Natural killer cell treated with Interleukin-12 subunit alpha and Interleukin-12 subunit beta and Interleukin-15 and Interleukin-18, amount 100 ng/mL, for 72 hours (primary cell): ENCODE measurements around the gene CRABP2. TPM values are rescaled to one million over a fixed set of nuclear protein-coding genes. Genes with fewer than 3 reads are reported as not detected.

Experiments used
- ATAC-seq, 2 donors: fragments of 150-1000 bp; cut with Tn5 transposase in 1 of 2; sonication (Bioruptor Pico), chemical (Tn5 transposase) in 1 of 2; 2 replicates each; pipeline ENCODE4 v1.10.0; 2021
- DNase-seq: peaks from one replicate; pipeline ENCODE4 v3.0.0; 2022; ENCODE audit warnings: low spot score
- H3K27ac Mint-ChIP-seq, 2 donors: 1 replicate in 1 of 2; 2 replicates in 1 of 2; pipeline ENCODE4 v1.8.0; 2022; ENCODE audit warnings: mixed read lengths in 2 of 2, mild to moderate bottlenecking in 1 of 2, moderate library complexity in 1 of 2
- H3K27me3 Mint-ChIP-seq, 2 donors: 1 replicate in 1 of 2; 2 replicates in 1 of 2; pipeline ENCODE4 v1.8.0; 2022; ENCODE audit warnings: mixed read lengths in 2 of 2
- H3K36me3 Mint-ChIP-seq: one replicate; pipeline ENCODE4 v1.8.0; 2022; ENCODE audit warnings: mixed read lengths
- H3K4me1 Mint-ChIP-seq, 2 donors: 1 replicate in 1 of 2; 2 replicates in 1 of 2; pipeline ENCODE4 v1.8.0; 2022; ENCODE audit warnings: low read depth in 2 of 2, mixed read lengths in 2 of 2, mild to moderate bottlenecking in 1 of 2
- H3K4me3 Mint-ChIP-seq: one replicate; pipeline ENCODE4 v1.8.0; 2022; ENCODE audit warnings: mixed read lengths
- H3K9me3 Mint-ChIP-seq: 2 replicates; pipeline ENCODE4 v1.8.0; 2022; ENCODE audit warnings: mixed read lengths
- total RNA-seq, 2 donors: library from RNA; stranded (reverse); gene quantifications; one replicate each; pipeline ENCODE4 v1.2.3, GENCODE V29; 2022

CRABP2 gene
- total RNA-seq, 2 donors from 2014 or later = 2.4 to 4.6 TPM

GRCh38 chr1:156709031-156709430 is 3.6 kb upstream of the CRABP2 start:
- H3K27me3 Mint-ChIP-seq = peaks cover 7% of the 10 kb centered on the region in 2 donors
- H3K9me3 Mint-ChIP-seq = no peaks in the 10 kb centered on the region
- H3K4me1 Mint-ChIP-seq = peaks cover 0 to 20% of the 10 kb centered on the region in 2 donors
- H3K4me3 Mint-ChIP-seq = no peak overlapping the region
- no peak for ATAC-seq
- H3K27ac Mint-ChIP-seq = no peak overlapping the region
- no peak for DNase-seq
- no peaks in the 10 kb centered on the region for H3K36me3 Mint-ChIP-seq

GRCh38 chr1:156708218-156708661 is 2.9 kb upstream of the CRABP2 start:
- Mint-ChIP-seq H3K4me3 (no peak overlapping the region), H3K9me3 (no peaks in the 10 kb centered on the region), H3K27me3 (peaks cover 7 to 13% of the 10 kb centered on the region in 2 donors), H3K36me3 (no peaks in the 10 kb centered on the region), H3K4me1 (peaks cover 0 to 22% of the 10 kb centered on the region in 2 donors), H3K27ac (no peak overlapping the region)
- DNase-seq = no peak
- no peak for ATAC-seq

- no peaks in the 10 kb centered on the region for H3K9me3 Mint-ChIP-seq
- H3K4me3 Mint-ChIP-seq = no peak overlapping the region
- peaks cover 0 to 22% of the 10 kb centered on the region in 2 donors for H3K4me1 Mint-ChIP-seq
- DNase-seq (no peak), ATAC-seq (no peak)
- no peaks in the 10 kb centered on the region for H3K36me3 Mint-ChIP-seq
- peaks cover 10 to 19% of the 10 kb centered on the region in 2 donors for H3K27me3 Mint-ChIP-seq
- H3K27ac Mint-ChIP-seq = no peak overlapping the region
These were observed 2.2 kb upstream of the CRABP2 start for GRCh38 chr1:156707417-156708217.

- H3K9me3 Mint-ChIP-seq = no peaks in the 10 kb centered on the region
- DNase-seq (no peak), ATAC-seq (peak in 1 of 2 donors; percentile 16)
- H3K27ac Mint-ChIP-seq = no peak overlapping the region
- peak overlapping the region; percentile 55 for H3K4me3 Mint-ChIP-seq
- peaks cover 10 to 20% of the 10 kb centered on the region in 2 donors for H3K27me3 Mint-ChIP-seq
- H3K36me3 Mint-ChIP-seq = no peaks in the 10 kb centered on the region
- peaks cover 0 to 22% of the 10 kb centered on the region in 2 donors for H3K4me1 Mint-ChIP-seq
These were observed 1.5 kb upstream of the CRABP2 start for GRCh38 chr1:156706657-156707416.

GRCh38 chr1:156705918-156706656 is 704 bp upstream of the CRABP2 start:
- H3K36me3 Mint-ChIP-seq = no peaks in the 10 kb centered on the region
- no peak for DNase-seq
- H3K9me3 Mint-ChIP-seq = no peaks in the 10 kb centered on the region
- peaks cover 13 to 20% of the 10 kb centered on the region in 2 donors for H3K27me3 Mint-ChIP-seq
- peak overlapping the region; percentile 55 for H3K4me3 Mint-ChIP-seq
- peak overlapping the region in 1 of 2 donors; percentile 69 for H3K27ac Mint-ChIP-seq
- ATAC-seq = peak; percentile 65 to 71
- peaks cover 0 to 22% of the 10 kb centered on the region in 2 donors for H3K4me1 Mint-ChIP-seq

- Mint-ChIP-seq H3K36me3 (no peaks in the 10 kb centered on the region), H3K9me3 (no peaks in the 10 kb centered on the region), H3K27me3 (peaks cover 13 to 20% of the 10 kb centered on the region in 2 donors), H3K4me1 (peaks cover 0 to 22% of the 10 kb centered on the region in 2 donors), H3K27ac (peak overlapping the region in 1 of 2 donors; percentile 37), H3K4me3 (peak overlapping the region; percentile 20)
- DNase-seq (no peak), ATAC-seq (peak; percentile 52 to 68)
These were observed 458 bp downstream of the CRABP2 start for GRCh38 chr1:156704930-156705320.

- Mint-ChIP-seq H3K27ac (peak overlapping the region in 1 of 2 donors; percentile 32), H3K4me1 (peaks cover 0 to 22% of the 10 kb centered on the region in 2 donors), H3K9me3 (no peaks in the 10 kb centered on the region), H3K4me3 (peak overlapping the region; percentile 17), H3K27me3 (peaks cover 13 to 20% of the 10 kb centered on the region in 2 donors), H3K36me3 (no peaks in the 10 kb centered on the region)
- DNase-seq (no peak), ATAC-seq (no peak)
These were observed 1.1 kb downstream of the CRABP2 start for GRCh38 chr1:156704166-156704711.

GRCh38 chr1:156703741-156704140 is 1.6 kb downstream of the CRABP2 start:
- H3K36me3 Mint-ChIP-seq = no peaks in the 10 kb centered on the region
- H3K27ac Mint-ChIP-seq = no peak overlapping the region
- peak overlapping the region; percentile 17 for H3K4me3 Mint-ChIP-seq
- DNase-seq = no peak
- no peaks in the 10 kb centered on the region for H3K9me3 Mint-ChIP-seq
- no peak for ATAC-seq
- H3K4me1 Mint-ChIP-seq = peaks cover 0 to 22% of the 10 kb centered on the region in 2 donors
- H3K27me3 Mint-ChIP-seq = peaks cover 16 to 22% of the 10 kb centered on the region in 2 donors

GRCh38 chr1:156703336-156703735 is 2.0 kb downstream of the CRABP2 start:
- Mint-ChIP-seq H3K4me3 (no peak overlapping the region), H3K36me3 (no peaks in the 10 kb centered on the region), H3K4me1 (peaks cover 0 to 22% of the 10 kb centered on the region in 2 donors), H3K27ac (no peak overlapping the region), H3K27me3 (peaks cover 17 to 26% of the 10 kb centered on the region in 2 donors), H3K9me3 (no peaks in the 10 kb centered on the region)
- ATAC-seq (no peak), DNase-seq (no peak)

GRCh38 chr1:156700736-156701531 is 4.4 kb downstream of the CRABP2 start:
- Mint-ChIP-seq H3K27me3 (peaks cover 25 to 44% of the 10 kb centered on the region in 2 donors), H3K36me3 (no peaks in the 10 kb centered on the region), H3K4me3 (no peak overlapping the region), H3K9me3 (no peaks in the 10 kb centered on the region), H3K27ac (no peak overlapping the region), H3K4me1 (peaks cover 0 to 11% of the 10 kb centered on the region in 2 donors)
- DNase-seq = no peak
- no peak for ATAC-seq

- no peak for ATAC-seq
- Mint-ChIP-seq H3K27ac (no peak overlapping the region), H3K27me3 (peaks cover 22 to 45% of the 10 kb centered on the region in 2 donors), H3K4me1 (peaks cover 0 to 2% of the 10 kb centered on the region in 2 donors), H3K4me3 (no peak overlapping the region), H3K36me3 (no peaks in the 10 kb centered on the region), H3K9me3 (no peaks in the 10 kb centered on the region)
- DNase-seq = no peak
These were observed 6.4 kb downstream of the CRABP2 start for GRCh38 chr1:156698995-156699394.

- H3K4me1 Mint-ChIP-seq = peaks cover 4 to 6% of the 10 kb centered on the region in 2 donors
- H3K27me3 Mint-ChIP-seq = peaks cover 25 to 44% of the 10 kb centered on the region in 2 donors
- ATAC-seq (no peak), DNase-seq (no peak)
- H3K36me3 Mint-ChIP-seq = no peaks in the 10 kb centered on the region
- H3K4me3 Mint-ChIP-seq = no peak overlapping the region
- no peak overlapping the region for H3K27ac Mint-ChIP-seq
- H3K9me3 Mint-ChIP-seq = no peaks in the 10 kb centered on the region
These were observed 7.9 kb downstream of the CRABP2 start for GRCh38 chr1:156697481-156697880.
